Heart right ventricle (tissue), 16 donors: ENCODE results near the gene NCKAP5. TPM values are rescaled to one million over a fixed set of nuclear protein-coding genes. Genes with fewer than 3 reads are reported as not detected.

Experiments used
- ATAC-seq, 8 donors: fragments of 200-7000 bp; cut with Tn5 transposase; one replicate each; pipeline ENCODE4 v1.9.1; 2020; ENCODE audit warnings: mild to moderate bottlenecking in 8 of 8, moderate library complexity in 8 of 8, moderate number of reproducible peaks in 1 of 8
- DNase-seq, 2 donors: peaks; one replicate each; pipeline ENCODE4 v3.0.0-alpha.2; 2020
- H3K27ac ChIP-seq, 10 donors: fragments of 200-600 bp; sonication (generic) in 2 of 10; one replicate each; pipeline versions ENCODE4 v1.5.0 to v1.8.0; 2020 to 2022; ENCODE audit warnings: mild to moderate bottlenecking in 3 of 10
- H3K27me3 ChIP-seq, 7 donors: fragments of 200-600 bp; one replicate each; pipeline ENCODE4 v1.8.0; 2021 to 2022; ENCODE audit warnings: mild to moderate bottlenecking in 2 of 7
- H3K36me3 ChIP-seq, 9 donors: fragments of 200-600 bp; sonication (generic) in 1 of 9; one replicate each; pipeline versions ENCODE4 v1.5.0 to v1.8.0; 2020 to 2022; ENCODE audit warnings: mild to moderate bottlenecking in 2 of 9
- H3K4me1 ChIP-seq, 9 donors: fragments of 200-600 bp; sonication (generic) in 1 of 9; one replicate each; pipeline versions ENCODE4 v1.5.0 to v1.8.0; 2020 to 2022; ENCODE audit warnings: mild to moderate bottlenecking in 4 of 9
- H3K4me3 ChIP-seq, 10 donors: fragments of 200-600 bp; sonication (generic) in 2 of 10; one replicate each; pipeline versions ENCODE4 v1.5.0 to v1.8.0; 2020 to 2022; ENCODE audit warnings: mild to moderate bottlenecking in 7 of 10, moderate library complexity in 2 of 10
- H3K9me3 ChIP-seq, 11 donors: fragments of 200-600 bp in 10 of 11; sonication (generic) in 2 of 11; one replicate each; pipeline versions ENCODE4 v1.5.0 to v1.8.0; 2013 to 2022; ENCODE audit warnings: mild to moderate bottlenecking in 2 of 11, control low read depth in 1 of 11, moderate library complexity in 1 of 11
- WGBS, 2 donors: extraction: QIAGEN DNeasy Blood & Tissue Kit; methylation state at CpG; one replicate each; pipeline ENCODE4 v1.1.7; 2013; ENCODE audit warnings: inconsistent platforms in 1 of 2; 5-methylcytosine and 5-hydroxymethylcytosine counted together
- intact Hi-C, 10 donors: fragments of 100-400 bp; cut with DNase I; formaldehyde crosslinking; loops; one replicate each; pipeline versions ENCODE4 v1.11.1 to v1.14.2; 2022
- polyA plus RNA-seq, 2 donors: library from polyadenylated mRNA; stranded (reverse); fragments of 200-250 nt; gene quantifications; one replicate each; pipeline ENCODE4 v1.2.3, GENCODE V29; 2013
- total RNA-seq, 10 donors: library from RNA; stranded (reverse); fragmentation: NEBNext Ultra II Directional in 3 of 10; extraction: Animal tissue kit (Norgen Biotek cat#: 25700) in 3 of 10; gene quantifications; one replicate each; pipeline versions ENCODE4 v1.2.1 to v1.2.4, GENCODE V29; 2021 to 2023
- TF ChIP-seq, protein P1 (sequence below), 9 donors: fragments of 200-600 bp; sonication (generic) in 2 of 9; IDR thresholded peaks; one replicate each; pipeline versions ENCODE4 v1.5.0 to v1.8.0; 2021 to 2022; ENCODE audit warnings: antibody characterized with exemption in 9 of 9, mild to moderate bottlenecking in 5 of 9, moderate library complexity in 1 of 9
- donor health status: Arrhythmogenic right ventricular cardiomyopathy.
- donor health status: ischemic (EF 13 %, LVEDD 7.1; RV severe dilation, severe dysfunction).
- donor health status: healthy with polysubstance abuse.
- donor health status: DM: no; HTN: yes; CAD: no.
- donor health status: DM: no; HTN: no; CAD: no.
- donor health status: ischemic (EF 25% LVEDD 6.9; RV normal size, moderate dysfunction).
- donor health status: ischemic (EF 25% LVEDD 5.7; RV mildly dilated, moderate dysfunction).
- donor health status: healthy.
- donor health status: DM: yes; HTN: yes; CAD: no.
- donor health status: Ischemic cardiomyopathy.
- donor health status: ischemic (EF 35%, LVEDD 5.7; RV mildly dilated, moderate dysfunction).
- donor health status: nonischemic (EF 11% LVEDD 7.7; RV severe dilation, severe dysfunction).
- donor health status: DM: yes; HTN: yes; CAD: no.
- donor health status: PGD.
- donor health status: ischemic (EF 29% LVEDD 5.4; RV normal size, mild dysfunction).
- donor health status: nonischemic (EF 23%, LVEDD 6.1; RV moderate dilation, normal function).

Gene NCKAP5
- total and polyA plus RNA-seq, 12 donors = 0.57 to 11.7 (median 6.2) TPM

GRCh38 chr2:133344849-133345248 is 223.4 kb downstream of the NCKAP5 start:
- TF ChIP-seq, protein P1, sequence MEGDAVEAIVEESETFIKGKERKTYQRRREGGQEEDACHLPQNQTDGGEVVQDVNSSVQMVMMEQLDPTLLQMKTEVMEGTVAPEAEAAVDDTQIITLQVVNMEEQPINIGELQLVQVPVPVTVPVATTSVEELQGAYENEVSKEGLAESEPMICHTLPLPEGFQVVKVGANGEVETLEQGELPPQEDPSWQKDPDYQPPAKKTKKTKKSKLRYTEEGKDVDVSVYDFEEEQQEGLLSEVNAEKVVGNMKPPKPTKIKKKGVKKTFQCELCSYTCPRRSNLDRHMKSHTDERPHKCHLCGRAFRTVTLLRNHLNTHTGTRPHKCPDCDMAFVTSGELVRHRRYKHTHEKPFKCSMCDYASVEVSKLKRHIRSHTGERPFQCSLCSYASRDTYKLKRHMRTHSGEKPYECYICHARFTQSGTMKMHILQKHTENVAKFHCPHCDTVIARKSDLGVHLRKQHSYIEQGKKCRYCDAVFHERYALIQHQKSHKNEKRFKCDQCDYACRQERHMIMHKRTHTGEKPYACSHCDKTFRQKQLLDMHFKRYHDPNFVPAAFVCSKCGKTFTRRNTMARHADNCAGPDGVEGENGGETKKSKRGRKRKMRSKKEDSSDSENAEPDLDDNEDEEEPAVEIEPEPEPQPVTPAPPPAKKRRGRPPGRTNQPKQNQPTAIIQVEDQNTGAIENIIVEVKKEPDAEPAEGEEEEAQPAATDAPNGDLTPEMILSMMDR (IDR thresholded peaks at IDR 0.05) = no peak
- H3K4me3 ChIP-seq = no peak overlapping the region
- no peaks in the 10 kb centered on the region for H3K27me3 ChIP-seq
- intact Hi-C loops = no loop called here
- no peaks in the 10 kb centered on the region for H3K36me3 ChIP-seq
- no peak for ATAC-seq
- 85 to 93% methylated on average over 6 of the region's 6 CpGs for WGBS, 2 donors
- no peak for DNase-seq
- H3K27ac ChIP-seq = no peak overlapping the region
- no peaks in the 10 kb centered on the region for H3K4me1 ChIP-seq
- no peaks in the 10 kb centered on the region for H3K9me3 ChIP-seq

- H3K9me3 ChIP-seq = no peaks in the 10 kb centered on the region
- no peaks in the 10 kb centered on the region for H3K36me3 ChIP-seq
- TF ChIP-seq, protein P1 (IDR thresholded peaks at IDR 0.05) = no peak
- intact Hi-C loops = no loop called here
- DNase-seq (no peak), ATAC-seq (no peak)
- no peak overlapping the region for H3K27ac ChIP-seq
- H3K27me3 ChIP-seq = no peaks in the 10 kb centered on the region
- no peaks in the 10 kb centered on the region for H3K4me1 ChIP-seq
- no peak overlapping the region for H3K4me3 ChIP-seq
These were observed 225.3 kb downstream of the NCKAP5 start for GRCh38 chr2:133343018-133343352.

- Histone ChIP-seq H3K4me3 (no peak overlapping the region), H3K36me3 (no peaks in the 10 kb centered on the region), H3K27me3 (no peaks in the 10 kb centered on the region), H3K4me1 (no peaks in the 10 kb centered on the region), H3K27ac (no peak overlapping the region), H3K9me3 (no peaks in the 10 kb centered on the region)
- intact Hi-C loops = no loop called here
- DNase-seq (no peak), ATAC-seq (no peak)
- TF ChIP-seq, protein P1 (IDR thresholded peaks at IDR 0.05) = no peak
- WGBS, 2 donors = 79 to 81% methylated on average over 2 of the region's 2 CpGs
These were observed 225.8 kb downstream of the NCKAP5 start for GRCh38 chr2:133342286-133343017.

DNA sequence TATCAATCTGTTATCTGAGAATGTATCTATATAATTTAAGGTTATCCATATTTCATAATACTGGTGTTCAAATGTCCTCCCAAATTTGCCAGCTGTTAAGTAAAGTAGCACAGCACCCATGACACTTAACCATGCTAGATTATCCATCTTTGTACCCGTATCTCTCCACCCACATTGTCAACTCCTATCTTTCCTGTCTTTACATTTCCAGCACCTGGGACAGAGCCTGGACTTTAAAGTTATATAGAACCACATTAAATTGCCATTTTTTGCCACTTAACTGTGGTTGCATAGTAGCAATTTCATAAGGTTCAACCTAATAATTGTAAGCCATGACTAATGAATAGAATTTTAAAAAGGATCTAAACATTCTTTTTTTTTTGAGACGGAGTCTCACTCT is 226.7 kb downstream of the NCKAP5 start:
- H3K36me3 ChIP-seq = no peaks in the 10 kb centered on the region
- no peaks in the 10 kb centered on the region for H3K9me3 ChIP-seq
- no peak overlapping the region for H3K4me3 ChIP-seq
- no peaks in the 10 kb centered on the region for H3K27me3 ChIP-seq
- ATAC-seq = no peak
- H3K4me1 ChIP-seq = no peaks in the 10 kb centered on the region
- TF ChIP-seq, protein P1 (IDR thresholded peaks at IDR 0.05) = no peak
- WGBS, 2 donors = 82 to 87% methylated on average over 2 of the region's 2 CpGs
- no peak overlapping the region for H3K27ac ChIP-seq
- intact Hi-C loops = no loop called here
- DNase-seq = no peak
